ENCODE data around the gene HSP90B1.

HSP90B1 gene

DNA sequence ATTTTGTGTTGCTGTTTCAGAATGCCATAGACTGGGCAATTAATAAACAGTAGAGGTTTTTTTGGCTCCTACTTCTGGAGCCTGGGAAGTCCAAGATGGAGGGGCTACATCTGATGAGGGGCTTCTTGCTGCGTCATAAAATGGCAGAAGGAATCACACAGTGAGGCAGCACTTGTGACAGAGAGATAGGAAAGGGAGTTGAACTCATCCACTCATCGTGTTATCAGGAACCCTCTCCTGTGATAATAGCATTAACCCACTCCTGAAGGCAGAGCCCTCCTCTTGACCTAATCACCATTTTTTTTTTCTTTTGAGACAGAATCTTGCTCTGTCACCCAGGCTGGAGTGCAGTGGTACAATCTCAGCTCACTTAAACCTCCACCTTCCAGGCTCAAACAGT is 45.2 kb downstream of the HSP90B1 start:
- no peak for DNase-seq (ENCODE audit: low spot score)

DNA sequence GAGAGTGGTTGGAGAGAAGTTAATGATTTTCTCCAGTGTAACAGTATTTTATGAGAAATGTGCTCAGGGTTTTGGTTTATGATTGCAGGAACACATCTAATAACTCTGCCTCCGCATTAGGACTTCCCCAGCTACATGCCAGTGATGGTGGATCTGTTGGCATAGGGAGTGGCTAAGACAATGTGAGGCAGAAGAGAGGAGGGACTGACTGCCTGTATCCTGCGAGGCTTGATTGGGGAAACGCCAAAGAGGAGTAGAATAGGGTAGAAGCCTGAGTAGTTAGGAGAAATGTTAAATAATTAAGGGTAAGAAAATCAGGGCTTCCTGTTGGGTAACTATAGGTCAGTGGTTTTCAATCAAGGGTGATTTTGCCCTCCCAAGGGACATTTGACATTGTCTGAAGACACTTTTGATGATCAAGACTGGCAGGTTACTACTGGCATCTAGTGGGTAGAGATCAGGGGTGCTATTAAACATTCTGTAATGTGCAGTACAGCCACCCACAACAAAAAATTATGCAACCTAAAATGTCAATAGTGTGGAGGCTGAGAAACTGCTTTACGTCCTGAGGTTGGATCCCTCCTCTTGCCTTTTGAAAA is 48.3 kb downstream of the HSP90B1 start:
- DNase-seq (ENCODE audit: low spot score) = no peak

- no peak for DNase-seq (ENCODE audit: low spot score)
Measured at GRCh38 chr12:103986829-103987228, 56.6 kb downstream of the HSP90B1 start.

DNA sequence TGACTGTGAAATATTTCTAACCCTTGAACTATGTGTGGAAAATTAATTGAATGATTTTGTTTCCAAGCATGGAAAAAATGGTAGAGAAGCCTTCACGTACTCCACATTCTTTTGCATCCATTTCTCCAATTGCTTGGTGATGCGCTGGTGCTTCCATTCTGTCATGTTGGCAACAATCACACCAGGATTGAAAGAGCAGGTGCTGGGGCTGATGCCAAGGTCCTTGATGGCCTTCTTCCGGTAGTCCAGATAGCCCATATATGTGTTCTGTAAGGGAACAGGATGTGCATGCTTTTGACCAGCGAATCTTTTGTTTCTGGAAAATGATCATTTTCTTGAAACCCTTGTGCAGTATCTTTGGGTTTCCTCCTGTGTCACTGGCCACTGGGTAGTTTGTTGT is 64.0 kb downstream of the HSP90B1 start:
- no peak for DNase-seq (ENCODE audit: low spot score)

GRCh38 chr12:103996595-103996994 is 66.4 kb downstream of the HSP90B1 start:
- no peak for DNase-seq (ENCODE audit: low spot score)

GRCh38 chr12:103997286-103997900 is 67.2 kb downstream of the HSP90B1 start:
- DNase-seq (ENCODE audit: low spot score) = no peak

Data from iPS-NIHi11 (cell line).